Fibroblast of mammary gland (primary cell): ENCODE measurements around the gene EXD3.

ENCODE experiments used
- DNase-seq: peaks from one replicate; pipeline ENCODE4 v3.0.0-alpha.2; 2010; ENCODE audit warnings: low read depth
- H3K4me3 ChIP-seq: 2 replicates; pipeline ENCODE4 v1.5.1; 2011; ENCODE audit warnings: low read depth, mild to moderate bottlenecking, low read length, moderate library complexity; ENCODE audit not compliant: control insufficient read depth
- TF ChIP-seq, protein P1 (sequence below): conservative IDR thresholded peaks from 2 replicates; pipeline ENCODE4 v1.5.1; 2011; ENCODE audit warnings: low read depth, low read length, inconsistent platforms; ENCODE audit not compliant: control insufficient read depth, insufficient read depth

The EXD3 gene

DNA sequence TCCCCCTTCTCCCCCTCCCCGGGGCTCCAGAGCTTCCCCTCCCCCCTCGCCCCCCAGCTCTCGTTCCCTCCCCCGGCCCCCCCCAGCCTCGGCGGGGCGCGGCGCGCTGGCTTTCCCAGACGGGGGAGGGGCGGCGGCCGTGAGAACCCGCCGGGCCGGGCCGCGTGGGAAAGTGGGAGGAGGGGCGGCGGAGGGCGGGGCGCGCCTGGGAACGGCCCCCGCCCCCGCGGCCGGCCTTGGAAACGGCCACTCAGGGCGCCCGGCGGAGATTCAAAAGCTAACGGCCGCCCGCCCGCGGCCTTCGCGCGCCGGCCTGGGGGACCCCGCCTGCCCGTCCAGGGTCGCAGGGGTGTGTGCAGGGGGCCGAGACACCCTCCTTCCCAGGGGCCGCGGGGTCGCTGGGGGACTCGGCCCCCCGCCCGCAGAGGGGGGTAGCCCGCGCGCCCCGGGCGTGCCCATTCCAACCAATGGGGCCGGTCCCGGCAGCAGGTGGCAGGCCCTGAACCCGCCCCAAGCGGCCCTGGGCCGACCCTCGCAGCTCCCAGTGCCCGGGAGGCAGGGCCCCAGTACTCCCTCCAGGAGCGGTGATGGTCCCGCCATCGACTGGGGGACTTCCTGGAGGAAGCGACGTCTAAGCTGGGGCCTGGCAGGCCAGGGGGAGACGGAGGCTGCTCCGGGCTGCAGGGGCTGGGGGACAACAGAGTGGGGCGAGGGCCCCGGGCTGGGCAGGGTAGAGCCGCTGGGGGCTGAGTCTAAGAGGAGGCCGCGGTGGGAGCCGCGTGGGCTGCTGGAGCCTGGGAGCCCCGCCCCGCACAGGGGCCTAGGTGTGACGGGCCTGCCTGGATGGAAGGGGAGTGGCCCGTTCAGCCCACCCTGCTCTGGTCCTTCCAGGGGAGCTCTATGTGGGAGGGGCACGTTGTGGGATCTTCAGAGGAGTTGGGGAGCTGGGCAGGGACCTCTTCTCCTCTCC is 106.7 kb downstream of the EXD3 start:
- TF ChIP-seq, protein P1, sequence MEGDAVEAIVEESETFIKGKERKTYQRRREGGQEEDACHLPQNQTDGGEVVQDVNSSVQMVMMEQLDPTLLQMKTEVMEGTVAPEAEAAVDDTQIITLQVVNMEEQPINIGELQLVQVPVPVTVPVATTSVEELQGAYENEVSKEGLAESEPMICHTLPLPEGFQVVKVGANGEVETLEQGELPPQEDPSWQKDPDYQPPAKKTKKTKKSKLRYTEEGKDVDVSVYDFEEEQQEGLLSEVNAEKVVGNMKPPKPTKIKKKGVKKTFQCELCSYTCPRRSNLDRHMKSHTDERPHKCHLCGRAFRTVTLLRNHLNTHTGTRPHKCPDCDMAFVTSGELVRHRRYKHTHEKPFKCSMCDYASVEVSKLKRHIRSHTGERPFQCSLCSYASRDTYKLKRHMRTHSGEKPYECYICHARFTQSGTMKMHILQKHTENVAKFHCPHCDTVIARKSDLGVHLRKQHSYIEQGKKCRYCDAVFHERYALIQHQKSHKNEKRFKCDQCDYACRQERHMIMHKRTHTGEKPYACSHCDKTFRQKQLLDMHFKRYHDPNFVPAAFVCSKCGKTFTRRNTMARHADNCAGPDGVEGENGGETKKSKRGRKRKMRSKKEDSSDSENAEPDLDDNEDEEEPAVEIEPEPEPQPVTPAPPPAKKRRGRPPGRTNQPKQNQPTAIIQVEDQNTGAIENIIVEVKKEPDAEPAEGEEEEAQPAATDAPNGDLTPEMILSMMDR = no peak
- peak; percentile 34 for DNase-seq
- no peak overlapping the region for H3K4me3 ChIP-seq

GRCh38 chr9:137315581-137316011 is 107.4 kb downstream of the EXD3 start:
- TF ChIP-seq, protein P1 = no peak
- no peak overlapping the region for H3K4me3 ChIP-seq
- DNase-seq = no peak

DNA sequence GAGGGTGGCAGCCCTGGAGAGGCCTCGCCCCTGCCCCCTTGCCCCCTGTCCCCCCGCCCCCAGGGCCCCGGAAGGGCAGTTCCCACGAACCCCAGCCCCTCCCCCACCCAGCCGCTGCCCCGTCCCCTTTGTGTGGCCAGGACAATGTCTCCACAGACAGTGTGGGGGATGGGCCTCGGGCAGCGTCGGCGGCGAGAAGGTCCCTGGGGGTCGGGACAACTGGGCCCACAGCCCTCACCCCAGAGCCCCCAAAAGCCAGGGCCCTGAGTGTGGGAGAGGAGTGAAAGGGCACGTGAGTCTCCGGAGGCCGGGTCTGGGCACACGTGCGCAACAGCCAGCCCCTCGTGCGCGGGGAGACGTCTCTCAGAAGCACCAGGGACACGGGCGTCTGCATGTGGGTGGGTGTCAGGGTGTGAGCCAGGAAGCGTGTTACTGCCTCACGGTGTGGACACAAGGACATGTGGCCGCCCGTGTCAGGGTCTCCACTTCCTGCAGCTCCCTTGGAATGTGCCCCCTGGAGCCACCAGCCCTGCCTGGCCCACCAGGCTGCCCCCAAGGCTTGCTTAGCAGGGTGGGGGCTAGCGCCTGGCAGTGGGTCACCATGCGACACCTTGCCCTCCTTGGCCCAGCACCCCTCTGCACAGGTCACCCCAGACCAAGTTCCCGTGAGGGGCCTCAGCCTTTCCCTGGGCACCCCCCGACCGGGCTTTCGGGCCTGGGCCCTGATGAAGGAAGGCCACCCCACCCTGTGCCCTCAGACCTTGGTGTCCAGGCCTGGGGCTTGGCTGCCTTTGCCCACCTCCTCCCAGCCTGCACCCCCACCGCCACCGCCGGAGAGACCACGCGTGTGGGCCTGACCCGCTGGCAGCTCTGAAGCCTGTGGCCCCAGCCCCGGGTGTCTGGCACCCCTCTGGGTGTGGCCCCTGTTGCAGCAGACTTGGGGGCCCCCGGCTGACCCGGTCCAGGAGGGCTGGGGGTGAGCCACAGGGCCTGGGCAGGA is 108.1 kb downstream of the EXD3 start:
- TF ChIP-seq, protein P1 = no peak
- no peak for DNase-seq
- no peak overlapping the region for H3K4me3 ChIP-seq

- no peak for DNase-seq
Measured at GRCh38 chr9:137313956-137314560, 108.9 kb downstream of the EXD3 start.

DNA sequence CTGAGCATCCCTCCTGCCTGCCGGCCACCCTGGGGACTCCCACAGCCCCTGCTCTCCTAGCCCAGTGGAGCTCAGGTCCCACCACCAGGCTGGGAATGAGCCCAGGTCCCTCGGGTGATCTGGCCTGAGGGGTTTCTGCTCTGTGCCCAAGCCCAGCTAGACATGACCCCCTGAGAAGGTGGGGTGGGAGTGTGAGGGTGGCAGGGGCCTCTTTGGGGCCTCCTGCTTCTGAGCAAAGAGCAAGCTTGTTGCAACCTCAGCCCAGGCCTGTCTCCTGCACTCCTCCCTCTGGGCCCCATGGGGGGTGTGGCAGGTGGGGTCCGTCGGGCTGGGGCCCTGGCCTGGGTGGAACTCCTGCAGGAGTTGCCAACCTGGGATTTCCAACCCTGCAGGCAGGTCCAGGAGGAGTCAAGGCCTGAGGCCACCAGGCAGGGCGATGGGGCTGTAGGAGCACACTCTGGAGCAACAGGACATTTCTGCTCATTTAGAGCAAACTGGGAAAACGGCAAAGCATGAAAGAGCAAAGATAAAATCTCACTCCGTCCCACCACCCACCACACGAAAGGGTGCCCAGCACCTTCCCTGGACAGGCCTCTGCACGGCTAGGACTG is 109.5 kb downstream of the EXD3 start:
- TF ChIP-seq, protein P1 = no peak
- DNase-seq = no peak
- H3K4me3 ChIP-seq = no peak overlapping the region

More at GRCh38 chr9:137313956-137314560, 108.9 kb downstream of the EXD3 start:
- TF ChIP-seq, protein P1 = no peak
- no peak overlapping the region for H3K4me3 ChIP-seq

DNA sequence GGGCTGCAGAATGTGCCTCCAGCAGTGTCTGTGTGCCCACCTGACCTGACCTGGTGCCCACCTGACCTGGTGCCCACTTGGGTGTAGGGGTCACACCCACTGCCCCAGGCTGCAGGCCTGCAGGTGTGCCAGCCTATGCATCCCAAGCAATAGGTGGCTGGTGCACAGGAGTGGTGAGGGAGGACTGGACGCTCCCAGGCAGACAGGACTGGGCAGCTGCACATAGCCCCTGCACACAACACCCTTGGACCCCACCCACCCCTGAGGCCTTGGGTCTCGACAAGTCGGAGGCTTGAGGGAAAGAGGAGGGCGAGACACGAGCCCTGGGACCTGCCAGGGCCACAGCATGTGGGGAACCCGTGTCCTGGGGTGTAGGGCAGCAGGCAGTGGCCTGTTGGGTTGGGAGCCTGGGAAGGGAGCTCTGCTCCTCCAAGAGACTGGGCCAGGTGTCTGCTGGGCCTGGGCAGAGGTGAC is 110.1 kb downstream of the EXD3 start:
- TF ChIP-seq, protein P1 = no peak
- H3K4me3 ChIP-seq = no peak overlapping the region
- no peak for DNase-seq
